Stimulated activated CD8-positive, alpha-beta memory T cell treated with anti-CD3 and anti-CD28 coated beads, Interleukin-4, amount 100 ng/mL, for 48 hours (primary cell): Measurements from ENCODE around the gene LINS1.

Experiments used
- DNase-seq: peaks from one replicate; pipeline ENCODE4 v3.0.0-alpha.2; 2020

Gene LINS1

GRCh38 chr15:100553468-100553867 lies 48.5 kb downstream of the LINS1 start:
- DNase-seq: no peak

GRCh38 chr15:100547961-100548360 lies 54.0 kb downstream of the LINS1 start:
- DNase-seq: no peak

GRCh38 chr15:100544946-100545345 lies 57.0 kb downstream of the LINS1 start:
- no peak for DNase-seq

GRCh38 chr15:100544338-100544841 lies 57.6 kb downstream of the LINS1 start:
- DNase-seq: no peak

- no peak for DNase-seq
Observed at GRCh38 chr15:100542290-100542689, 59.7 kb downstream of the LINS1 start.

- no peak for DNase-seq
Observed at GRCh38 chr15:100537331-100537730, 64.7 kb downstream of the LINS1 start.

GRCh38 chr15:100536733-100537132 lies 65.3 kb downstream of the LINS1 start:
- no peak for DNase-seq

GRCh38 chr15:100533886-100534285 lies 68.1 kb downstream of the LINS1 start:
- DNase-seq: no peak

GRCh38 chr15:100531823-100532327 lies 70.1 kb downstream of the LINS1 start:
- no peak for DNase-seq

GRCh38 chr15:100531204-100531603 lies 70.8 kb downstream of the LINS1 start:
- no peak for DNase-seq

GRCh38 chr15:100529556-100529955 lies 72.4 kb downstream of the LINS1 start:
- DNase-seq: no peak

GRCh38 chr15:100528833-100529428 lies 73.1 kb downstream of the LINS1 start, which contains the start of gene CERS3:
CERS3 (minus strand) TSS chr15:100528950; CDS start chr15:100501849, 27,101 bp downstream.
- no peak for DNase-seq

- no peak for DNase-seq
Observed at GRCh38 chr15:100526027-100526481, 75.9 kb downstream of the LINS1 start.

GRCh38 chr15:100525436-100525835 lies 76.5 kb downstream of the LINS1 start:
- no peak for DNase-seq

- no peak for DNase-seq
Observed at GRCh38 chr15:100524326-100524725, 77.7 kb downstream of the LINS1 start.

GRCh38 chr15:100521907-100522306 lies 80.1 kb downstream of the LINS1 start:
- no peak for DNase-seq

GRCh38 chr15:100520132-100520921 lies 81.7 kb downstream of the LINS1 start:
- DNase-seq: no peak

- no peak for DNase-seq
Observed at GRCh38 chr15:100517846-100518245, 84.1 kb downstream of the LINS1 start.
